HepG2 (cell line): ENCODE data around the gene NCAPD2. TPM values are rescaled to one million over a fixed set of nuclear protein-coding genes. Genes with fewer than 3 reads are reported as not detected.
A peak's percentile ranks its signal among the peaks of the same experiment; 100 is the strongest.

ENCODE experiments used
- ELF1 ChIP-seq: sonication (generic); formaldehyde crosslinking; IDR thresholded peaks from 2 replicates; pipeline ENCODE4 v1.4.0; 2020; ENCODE audit warnings: missing genetic modification reagents
- EP300 ChIP-seq, 3 experiments: sonication (generic) in 1 of 3; formaldehyde crosslinking in 1 of 3; IDR thresholded peaks; 2 replicates each; pipeline versions ENCODE4 v1.5.1 to v1.6.1; 2011 to 2020; ENCODE audit warnings: low read depth in 2 of 3, low read length in 2 of 3, borderline replicate concordance in 1 of 3, improper control_type of control experiment in 1 of 3, mild to moderate bottlenecking in 1 of 3, missing genetic modification reagents in 1 of 3, moderate library complexity in 1 of 3
- FOXK2 ChIP-seq: fragments of 450-650 bp; IDR thresholded peaks from 2 replicates; pipeline ENCODE4 v1.6.1; 2016
- GFI1 ChIP-seq: sonication (generic); formaldehyde crosslinking; IDR thresholded peaks from 2 replicates; pipeline ENCODE4 v1.5.0; 2020; ENCODE audit warnings: missing genetic modification reagents, mild to moderate bottlenecking, borderline replicate concordance
- HIC2 ChIP-seq: sonication (generic); formaldehyde crosslinking; IDR thresholded peaks from 2 replicates; pipeline ENCODE4 v1.9.0; 2022; ENCODE audit warnings: low read depth, missing genetic modification reagents
- NRL ChIP-seq: sonication (generic); formaldehyde crosslinking; IDR thresholded peaks from 2 replicates; pipeline ENCODE4 v1.5.0; 2020; ENCODE audit warnings: missing genetic modification reagents, mild to moderate bottlenecking, moderate library complexity, borderline replicate concordance
- SMAD1 ChIP-seq: sonication (generic); formaldehyde crosslinking; IDR thresholded peaks from 2 replicates; pipeline ENCODE4 v1.4.0; 2020; ENCODE audit warnings: missing genetic modification reagents, low read depth, mild to moderate bottlenecking, borderline replicate concordance
- STAT6 ChIP-seq: sonication (generic); formaldehyde crosslinking; IDR thresholded peaks from 2 replicates; pipeline ENCODE4 v1.4.0; 2020; ENCODE audit warnings: missing genetic modification reagents, mild to moderate bottlenecking, borderline replicate concordance
- TEAD3 ChIP-seq: optimal IDR thresholded peaks from 2 replicates; pipeline ENCODE3; 2016; ENCODE audit warnings: borderline replicate concordance
- TGIF2 ChIP-seq: IDR thresholded peaks from 2 replicates; pipeline ENCODE4 v1.6.1; 2016; ENCODE audit warnings: control low read depth, missing compliant biosample characterization
- ZBTB7A ChIP-seq: sonication (generic); formaldehyde crosslinking; IDR thresholded peaks from 2 replicates; pipeline ENCODE4 v1.8.0; 2022; ENCODE audit warnings: mild to moderate bottlenecking, missing genetic modification reagents
- ZHX2 ChIP-seq, 2 experiments: sonication (generic) in 1 of 2; formaldehyde crosslinking in 1 of 2; IDR thresholded peaks; 2 replicates each; pipeline versions ENCODE4 v1.6.1 to v1.9.0; 2014 to 2022; ENCODE audit warnings: antibody characterized with exemption in 1 of 2, borderline replicate concordance in 1 of 2, inconsistent platforms in 1 of 2, low read depth in 1 of 2, missing genetic modification reagents in 1 of 2
- ZNF350 ChIP-seq: sonication (generic); formaldehyde crosslinking; IDR thresholded peaks from 2 replicates; pipeline ENCODE4 v1.4.0; 2020; ENCODE audit warnings: mild to moderate bottlenecking, low read depth, missing genetic modification reagents, borderline replicate concordance
- ZNF430 ChIP-seq: sonication (generic); formaldehyde crosslinking; IDR thresholded peaks from 2 replicates; pipeline ENCODE4 v1.9.0; 2021; ENCODE audit warnings: mild to moderate bottlenecking, missing genetic modification reagents
- ZNF619 ChIP-seq: sonication (generic); formaldehyde crosslinking; IDR thresholded peaks from 2 replicates; pipeline ENCODE4 v1.4.0; 2020; ENCODE audit warnings: mild to moderate bottlenecking, missing genetic modification reagents
- polyA plus RNA-seq, 8 experiments: library from polyadenylated mRNA; depleted of rRNA in 3 of 8; stranded (reverse) in 7 of 8; unstranded in 1 of 8; fragments of >200 nt; fragmentation: Illumina TruSeq in 4 of 8; extraction: Trizol in 4 of 8; gene quantifications; 2 replicates each; pipeline versions ENCODE4 v1.2.1 to v1.2.3, GENCODE V29; 2011 to 2016; ENCODE audit warnings: low read depth in 4 of 8, missing spikeins in 1 of 8, mixed read lengths in 1 of 8; ENCODE audit not compliant: insufficient read depth in 1 of 8
- total RNA-seq, 5 experiments: library from RNA; depleted of rRNA; stranded (reverse); fragments of >200 nt; fragmentation: Illumina TruSeq; extraction: Trizol; gene quantifications; 2 replicates each; pipeline ENCODE4 v1.2.3, GENCODE V29; 2016; ENCODE audit warnings: low read depth in 1 of 5

NCAPD2 gene
- total and polyA plus RNA-seq, 2 of the 13 experiments (the other 11 are each of a cell fraction or from before 2014, with no cell fraction given): 51.1 to 65.6 TPM

GRCh38 chr12:6532927-6533652 is 39.2 kb downstream of the NCAPD2 start (continued):
- peak; percentile 56; the same call in 1 of the 2 replicates for TF ChIP-seq SMAD1 (CRISPR knock-in tag)
- peak; percentile 51 for TF ChIP-seq TEAD3 (CRISPR knock-in tag)
- no peak; the same call in 1 of the 2 replicates for TF ChIP-seq ZHX2 (IDR thresholded peaks at IDR 0.05; ENCODE audit: low read depth)
- TF ChIP-seq ZHX2 (CRISPR knock-in tag; IDR thresholded peaks at IDR 0.05; ENCODE audit: borderline replicate concordance): no peak
- 0 out of 2 replicates have a peak, but pooled peaks have one; percentile 3 for TF ChIP-seq NRL (CRISPR knock-in tag)
- TF ChIP-seq EP300 (IDR thresholded peaks at IDR 0.05; ENCODE audit: low read depth in 2 of 2, low read length in 2 of 2): no peak
- no peak for TF ChIP-seq EP300 (CRISPR knock-in tag; IDR thresholded peaks at IDR 0.05; ENCODE audit: borderline replicate concordance)
- no peak for TF ChIP-seq FOXK2
- no peak for TF ChIP-seq STAT6 (CRISPR knock-in tag)
- peak; percentile 22; the same call in 1 of the 2 replicates for TF ChIP-seq TGIF2 (CRISPR knock-in tag)
- TF ChIP-seq GFI1 (CRISPR knock-in tag): no peak
- TF ChIP-seq HIC2 (CRISPR knock-in tag): no peak
- peak; percentile 55; the same call in 1 of the 2 replicates for TF ChIP-seq ZNF619
- TF ChIP-seq ZNF430 (CRISPR knock-in tag): 0 out of 2 replicates have a peak, but pooled peaks have one; percentile 18
- peak; percentile 78 for TF ChIP-seq ELF1 (CRISPR knock-in tag)
- peak; percentile 61; the same call in 1 of the 2 replicates for TF ChIP-seq ZBTB7A
- 0 out of 2 replicates have a peak, but pooled peaks have one; percentile 1 for TF ChIP-seq ZNF350 (CRISPR knock-in tag)
